Right renal cortex interstitium (tissue), 3 donors: ENCODE data around the gene CUTA. TPM values are rescaled to one million over a fixed set of nuclear protein-coding genes. Genes with fewer than 3 reads are reported as not detected.

Source experiments
- DNase-seq, 3 donors: peaks; one replicate each; pipeline ENCODE4 v3.0.0-alpha.2; 2013; ENCODE audit warnings: low read depth in 3 of 3, low spot score in 2 of 3
- polyA plus RNA-seq, 3 donors: library from polyadenylated mRNA; unstranded; fragments of 120-200 nt; gene quantifications; one replicate each; pipeline ENCODE4 v1.2.1, GENCODE V29; 2013; ENCODE audit not compliant: insufficient read length in 3 of 3

The CUTA gene
- polyA plus RNA-seq, 3 donors = 213 to 246 (median 227) TPM

DNA sequence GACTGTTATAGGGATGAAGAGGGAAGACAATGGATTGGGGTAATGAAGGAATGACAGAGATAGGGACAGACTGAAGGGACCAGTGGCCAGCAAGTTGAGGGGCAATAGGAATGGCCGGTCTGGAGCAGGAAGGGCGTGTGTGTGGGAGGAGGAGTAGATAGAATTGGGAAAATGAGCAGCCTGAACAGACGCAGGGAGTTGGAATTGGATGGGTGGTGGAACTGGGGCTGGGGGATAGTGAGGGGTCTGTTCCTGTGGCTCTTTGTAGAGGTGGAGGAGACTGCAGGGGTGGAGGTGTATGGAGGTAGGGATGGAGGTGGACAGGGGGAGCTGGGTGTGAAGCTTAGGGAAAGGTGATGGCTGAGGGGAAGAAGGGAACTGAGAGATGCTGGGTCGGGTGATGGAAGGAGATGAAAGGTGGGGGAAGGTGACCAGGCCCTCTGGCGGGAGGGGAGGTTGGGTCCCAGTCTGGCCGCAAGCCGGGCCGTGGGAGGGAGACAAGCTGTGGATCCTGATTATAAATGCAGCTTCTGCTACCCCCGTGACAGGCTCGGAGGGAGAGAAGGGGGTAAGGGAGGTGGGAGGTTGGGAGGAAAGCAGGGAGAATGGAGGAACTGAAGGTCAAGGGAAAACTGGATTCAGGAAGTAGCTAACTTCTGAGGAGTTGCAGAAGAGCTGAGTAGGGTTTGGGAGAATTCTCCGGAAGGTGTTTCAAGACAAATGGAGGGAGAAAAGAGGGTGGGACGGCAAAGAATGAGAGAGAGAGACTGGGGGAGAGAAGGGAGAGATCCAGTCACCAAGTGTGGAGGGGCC, 7.2 kb upstream of the CUTA start:
- no peak for DNase-seq

DNA sequence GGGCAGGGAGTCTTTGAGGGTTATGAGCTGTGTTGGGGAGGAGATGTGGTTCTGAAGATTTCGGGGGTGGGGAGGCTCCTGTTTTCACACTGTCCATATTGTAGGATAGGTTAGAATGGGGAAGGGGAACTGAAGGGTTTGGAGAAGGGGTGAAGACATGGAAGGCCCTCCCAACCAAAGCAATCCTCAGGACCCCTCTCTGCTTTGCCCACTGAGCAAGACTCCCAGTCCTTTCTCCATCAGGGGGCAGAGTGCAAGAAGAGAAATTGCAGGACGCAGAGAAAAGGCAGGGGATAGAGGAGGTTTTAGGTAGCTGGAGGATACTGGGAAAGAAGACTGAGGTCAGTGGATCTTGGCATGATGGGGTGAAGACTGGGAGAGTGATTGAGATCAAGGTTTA, 5.9 kb upstream of the CUTA start:
- DNase-seq = no peak

DNA sequence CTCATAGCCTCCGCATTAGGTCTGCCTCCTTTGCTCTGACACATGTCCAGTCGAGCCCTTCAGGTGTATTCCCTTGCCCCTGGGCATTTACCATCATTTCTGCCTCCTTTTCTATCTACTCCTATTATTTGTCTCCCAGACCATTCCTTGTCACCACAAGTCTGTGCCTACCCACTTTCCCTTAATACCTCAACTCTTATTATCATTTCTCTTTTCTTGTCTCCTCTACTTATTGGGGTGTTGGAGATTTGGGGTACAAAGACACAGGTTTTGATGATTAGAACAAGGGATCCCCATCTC, 3.4 kb upstream of the CUTA start:
- no peak for DNase-seq

DNA sequence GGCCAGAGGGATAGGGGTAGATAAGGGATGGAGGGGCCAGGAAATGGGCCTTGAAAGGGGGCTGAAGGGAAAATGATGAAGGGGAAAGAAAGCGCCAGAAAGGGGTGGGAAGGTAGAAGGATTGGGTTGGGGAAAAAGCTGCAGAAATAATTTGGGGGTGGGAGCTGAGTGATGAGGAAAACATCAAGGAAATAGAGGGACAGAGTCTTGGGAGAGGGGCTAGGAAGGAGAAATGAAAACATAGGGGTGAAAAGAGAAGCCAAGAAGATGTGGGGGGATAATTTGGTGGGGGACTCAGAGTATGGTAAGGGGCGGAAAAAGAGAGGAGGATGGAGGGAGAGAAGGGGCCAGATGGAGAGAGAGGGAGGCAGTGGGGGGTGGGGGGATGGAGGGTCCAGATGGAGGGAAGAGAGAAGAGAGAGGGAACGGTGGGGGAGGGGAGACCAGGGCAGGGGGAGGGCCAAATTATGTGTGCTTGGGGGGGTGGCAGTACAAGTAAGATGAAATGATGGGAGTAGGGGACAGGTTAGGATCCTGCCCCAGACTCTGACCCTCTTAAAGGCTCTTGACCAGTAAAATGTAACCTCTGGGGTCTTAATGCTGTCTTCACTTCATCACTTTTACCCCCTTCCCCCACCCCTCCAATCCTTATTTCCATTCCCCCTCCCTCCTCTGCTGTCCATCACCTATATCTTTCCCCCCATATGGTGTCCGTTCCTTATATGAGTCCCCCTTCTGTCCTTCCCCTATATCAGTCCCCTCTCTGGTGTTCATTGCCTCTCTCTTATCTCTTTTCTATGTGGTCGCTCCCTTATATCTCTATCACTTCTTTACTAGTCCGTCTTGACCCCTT, 2.8 kb upstream of the CUTA start:
- DNase-seq = no peak

DNA sequence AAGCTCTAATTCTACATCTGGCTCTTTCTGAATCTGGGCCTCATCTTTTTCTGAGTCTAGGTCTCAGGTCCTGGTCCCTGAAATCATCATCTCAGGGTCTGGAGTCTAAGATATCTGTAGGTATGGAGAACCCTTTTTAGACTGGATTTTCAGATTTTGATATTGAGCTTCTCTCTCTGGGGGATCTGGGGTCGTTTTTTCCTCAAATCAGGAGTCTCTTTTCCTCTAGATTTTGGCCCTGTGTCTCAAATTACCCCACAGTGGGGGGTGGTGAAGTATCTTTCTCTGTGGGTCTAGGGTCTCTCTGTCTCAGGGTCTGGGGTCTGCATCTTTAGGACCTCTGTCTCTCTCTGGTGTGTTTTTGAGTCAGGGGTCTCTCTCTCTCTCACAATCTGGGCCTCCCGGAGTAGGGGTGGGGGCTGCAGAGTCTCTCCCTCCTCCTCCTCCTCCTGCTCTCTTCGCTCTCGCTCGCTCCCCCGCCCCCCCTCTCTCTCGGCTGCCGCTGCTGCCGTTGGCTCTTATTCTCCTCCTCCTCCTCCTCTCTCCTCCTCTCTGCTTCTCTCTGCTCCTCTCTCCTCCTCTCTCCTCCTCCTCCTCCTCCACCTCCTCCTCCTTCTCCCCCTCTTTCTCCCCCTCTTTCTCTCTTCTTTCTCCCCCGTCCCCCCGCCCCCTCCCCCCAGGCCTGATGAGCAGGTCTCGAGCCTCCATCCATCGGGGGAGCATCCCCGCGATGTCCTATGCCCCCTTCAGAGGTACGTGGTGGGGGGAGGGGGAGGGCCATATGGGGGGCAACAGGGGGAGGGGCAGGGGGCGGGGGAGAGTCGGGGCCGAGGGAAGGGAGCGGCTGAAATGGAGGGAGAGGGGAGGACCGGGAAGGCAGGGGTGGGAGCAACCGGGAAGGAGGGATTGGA, 1.9 kb upstream of the CUTA start, which contains the start of gene SYNGAP1:
Gene SYNGAP1, plus strand, starts transcription at position 486 of the 911 bp plus-strand sequence. Its CDS starts 200 bp downstream, at position 686.
- no peak for DNase-seq

DNA sequence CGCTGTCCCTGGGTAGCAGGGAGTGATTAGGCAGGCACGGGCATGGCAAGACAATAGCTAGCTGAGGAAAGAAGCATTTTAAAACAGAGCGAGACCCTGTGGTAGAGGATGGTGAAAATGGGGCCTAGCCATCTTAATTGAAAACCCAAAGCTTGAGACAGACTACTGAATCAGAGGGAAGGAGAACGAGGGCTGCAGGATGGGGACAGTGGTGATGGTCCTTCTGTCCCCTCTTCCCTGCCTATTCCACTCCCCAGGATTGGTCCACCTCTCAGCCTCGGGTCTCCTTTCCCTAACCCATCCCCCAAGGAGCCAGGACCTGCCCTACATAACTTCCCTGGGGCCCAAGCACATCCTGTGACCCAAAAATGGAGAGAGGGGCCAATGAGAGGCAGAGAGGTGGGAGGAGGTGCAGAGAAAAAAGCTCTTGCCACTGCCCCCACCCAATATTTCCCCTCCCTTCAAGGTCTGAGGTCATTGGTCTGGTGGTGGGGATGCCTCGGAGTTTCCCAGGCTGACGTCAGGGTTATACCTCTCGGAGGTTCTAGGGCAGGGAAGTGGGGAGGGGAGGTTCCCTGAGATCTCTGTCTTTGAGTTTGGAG, 884 bp upstream of the CUTA start:
- DNase-seq = no peak

DNA sequence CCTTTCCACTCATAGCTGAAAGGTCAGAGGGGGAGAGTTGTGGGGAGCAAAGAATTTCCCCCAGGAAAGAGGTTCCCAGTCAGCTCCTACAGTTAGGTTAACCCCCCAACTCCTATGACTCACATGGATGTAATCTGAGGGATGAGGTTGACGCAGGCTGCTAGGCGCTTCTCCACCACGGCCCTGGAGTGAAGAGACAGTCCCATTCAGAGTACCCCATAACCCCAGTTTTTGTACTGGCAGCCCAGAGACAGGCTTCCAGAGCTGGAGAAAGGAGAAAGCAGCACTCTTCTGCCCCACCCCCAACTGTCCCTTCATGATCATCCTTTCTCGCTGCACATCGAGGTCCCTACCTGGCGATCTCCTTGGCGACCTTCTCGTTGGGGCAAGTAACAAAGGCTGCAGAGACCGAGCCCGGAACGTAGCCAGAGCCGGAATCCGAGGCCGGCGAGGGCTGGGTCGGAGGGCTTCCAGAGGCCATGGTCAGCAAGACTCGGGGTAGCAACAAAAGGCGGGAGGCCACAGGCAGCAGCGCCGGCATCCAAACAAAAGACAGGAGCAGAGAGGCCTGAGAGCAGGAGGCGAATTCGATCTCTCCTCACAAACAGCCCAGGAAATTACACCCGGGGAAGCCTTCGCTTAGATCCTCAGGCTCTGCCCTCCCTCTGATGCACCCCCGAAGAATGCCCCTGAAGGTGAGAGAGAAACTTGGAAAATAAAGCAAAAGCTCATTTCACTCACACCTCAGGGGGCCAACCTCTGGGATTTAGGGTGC, 592 bp downstream of the CUTA start:
- no peak for DNase-seq

DNA sequence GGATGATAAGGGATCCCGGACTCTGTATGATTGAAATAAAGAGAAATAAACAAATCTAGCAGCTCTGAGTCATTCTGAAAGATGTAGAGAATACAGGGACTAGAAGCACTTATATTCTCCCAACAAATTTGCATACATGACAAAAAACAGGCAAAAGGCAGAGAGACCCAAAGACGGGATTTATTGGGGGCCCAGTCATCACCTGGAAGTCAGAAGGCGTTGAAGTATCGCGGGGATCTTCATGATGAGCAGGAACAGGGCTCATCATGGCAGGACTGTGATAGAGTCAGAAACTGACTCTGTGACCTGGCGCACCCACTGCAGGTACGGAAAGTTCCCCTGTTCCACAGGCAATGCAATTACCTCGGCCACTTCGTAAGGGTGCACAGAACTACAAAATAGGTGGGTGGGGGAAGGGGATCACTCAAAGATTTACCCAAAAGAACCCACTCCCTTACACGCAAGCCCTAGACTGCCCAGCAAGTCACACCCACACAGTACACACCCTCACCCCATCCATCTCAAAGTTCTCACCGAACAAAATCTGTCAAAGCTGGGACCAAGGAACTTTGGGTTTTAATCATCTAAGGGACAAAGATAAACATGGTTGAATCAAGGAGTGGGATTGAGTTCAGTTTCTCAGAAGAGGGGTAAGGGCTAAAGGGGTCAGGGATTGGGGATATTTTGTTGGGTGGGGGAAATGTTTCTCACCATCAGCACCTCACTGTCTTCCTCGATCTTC, 1.4 kb downstream of the CUTA start:
- no peak for DNase-seq

DNA sequence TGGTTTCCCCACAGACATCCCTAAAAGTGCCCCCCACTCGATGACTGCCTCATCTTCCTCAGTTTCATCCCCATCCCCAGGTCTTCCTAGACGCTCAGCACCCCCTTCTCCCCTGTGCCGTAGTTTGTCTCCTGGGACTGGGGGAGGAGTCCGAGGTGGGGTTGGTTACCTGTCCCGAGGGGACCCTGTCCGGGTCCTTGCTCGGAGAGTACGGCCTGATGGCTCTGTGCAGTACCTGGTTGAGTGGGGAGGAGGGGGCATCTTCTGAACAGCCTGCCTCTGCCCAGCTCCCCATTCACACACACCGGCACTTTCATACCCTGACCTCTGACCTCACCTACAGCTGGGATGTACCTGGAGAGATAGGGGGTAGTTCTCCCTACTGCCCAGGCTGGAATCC, 2.1 kb downstream of the CUTA start:
- no peak for DNase-seq

DNA sequence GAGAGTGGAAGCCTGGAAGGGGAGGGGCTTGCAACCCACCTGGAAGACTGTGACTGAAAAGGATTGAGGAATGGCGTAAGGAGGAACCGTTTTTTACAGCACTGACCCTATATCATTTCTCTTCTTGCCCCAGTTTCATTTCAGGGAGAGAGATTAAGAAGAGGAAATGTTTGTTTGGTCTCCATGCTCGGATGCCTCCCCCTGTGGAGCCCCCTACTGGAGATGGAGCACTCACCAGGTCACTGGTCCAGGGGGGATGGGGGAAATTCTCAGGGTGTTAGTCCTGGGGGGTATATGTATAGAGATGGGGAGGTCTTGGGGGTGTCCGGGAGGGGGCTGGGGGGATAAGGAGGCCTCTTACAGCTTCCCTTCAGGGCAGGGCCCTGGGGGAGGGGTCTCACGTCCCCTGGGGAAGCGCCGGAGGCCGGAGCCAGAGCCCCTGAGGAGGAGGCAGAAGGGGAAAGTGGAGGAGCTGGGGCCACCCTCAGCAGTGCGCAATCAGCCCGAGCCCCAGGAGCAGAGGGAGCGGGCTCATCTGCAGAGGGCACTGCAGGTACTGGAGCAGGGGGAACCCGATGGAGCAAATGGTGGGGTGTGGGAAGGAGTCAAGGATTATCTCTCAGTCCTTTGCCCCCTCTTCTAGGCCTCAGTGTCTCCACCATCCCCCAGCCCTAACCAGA, 3.2 kb downstream of the CUTA start:
- DNase-seq = no peak

DNA sequence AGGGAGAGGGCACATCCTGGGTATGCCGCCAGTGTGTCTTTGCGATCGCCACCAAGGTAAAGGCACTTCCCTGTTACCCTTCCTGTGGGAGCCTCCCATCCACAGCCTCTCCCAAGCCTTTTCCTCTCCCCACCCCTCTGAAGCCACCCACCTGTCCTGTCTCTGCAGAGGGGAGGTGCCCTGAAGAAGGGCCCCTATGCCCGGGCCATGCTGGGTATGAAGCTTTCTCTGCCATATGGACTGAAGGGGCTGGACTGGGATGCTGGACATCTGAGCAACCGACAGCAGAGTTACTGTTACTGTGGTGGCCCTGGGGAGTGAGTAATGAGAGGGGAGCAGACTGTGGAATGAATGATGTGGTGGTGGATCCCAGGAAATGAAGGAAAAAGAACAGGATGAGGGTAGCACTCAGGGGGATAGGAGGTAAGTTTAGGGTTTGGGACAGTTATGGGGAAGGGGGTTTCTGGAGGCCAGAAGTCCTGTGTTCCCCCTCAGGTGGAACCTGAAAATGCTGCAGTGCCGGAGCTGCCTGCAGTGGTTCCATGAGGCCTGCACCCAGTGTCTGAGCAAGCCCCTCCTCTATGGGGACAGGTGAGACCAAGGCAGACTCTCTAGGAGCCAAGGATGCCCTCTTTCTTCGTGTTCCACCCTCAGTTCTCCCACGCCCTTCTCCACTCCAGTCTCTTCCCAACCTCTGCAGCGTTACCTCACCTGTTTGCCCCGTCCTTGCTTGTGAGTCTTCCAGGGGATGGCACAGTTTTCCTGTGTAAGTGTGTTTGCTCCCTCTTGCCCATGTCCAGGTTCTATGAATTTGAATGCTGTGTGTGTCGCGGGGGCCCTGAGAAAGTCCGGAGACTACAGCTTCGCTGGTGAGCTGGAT, 4.4 kb downstream of the CUTA start:
- no peak for DNase-seq

DNA sequence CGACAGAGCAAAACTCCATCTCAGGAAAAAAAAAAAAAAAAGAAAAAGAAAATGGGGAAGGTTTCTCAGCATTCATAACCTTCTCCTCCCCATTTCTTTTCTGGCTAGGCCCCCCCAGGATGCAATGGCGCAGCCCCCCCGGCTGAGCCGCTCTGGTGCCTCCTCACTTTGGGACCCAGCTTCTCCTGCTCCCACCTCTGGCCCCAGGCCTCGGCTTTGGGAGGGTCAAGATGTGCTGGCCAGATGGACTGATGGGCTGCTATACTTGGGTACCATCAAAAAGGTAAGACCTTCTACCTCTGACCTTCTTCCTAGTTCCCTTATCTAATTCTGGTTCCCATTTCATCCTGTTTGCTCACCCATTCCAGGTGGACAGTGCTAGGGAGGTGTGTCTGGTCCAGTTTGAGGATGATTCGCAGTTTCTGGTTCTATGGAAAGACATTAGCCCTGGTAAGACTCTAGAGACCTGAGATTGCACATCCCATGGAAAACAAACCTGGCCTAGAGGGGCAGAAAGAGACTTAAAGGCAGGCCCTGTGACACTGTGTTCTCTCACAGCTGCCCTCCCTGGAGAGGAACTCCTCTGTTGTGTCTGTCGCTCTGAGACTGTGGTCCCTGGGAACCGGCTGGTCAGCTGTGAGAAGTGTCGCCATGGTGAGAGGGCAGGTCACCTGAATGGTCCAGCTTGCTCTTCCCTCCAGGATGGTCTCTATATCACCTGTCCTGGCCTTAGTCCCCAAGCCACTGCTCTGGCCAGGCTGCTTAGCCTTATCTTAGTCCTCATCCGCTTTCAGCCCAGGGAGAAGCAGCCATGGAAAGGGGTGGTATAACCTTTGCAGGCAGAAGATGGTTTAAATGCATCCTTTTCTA, 5.5 kb downstream of the CUTA start:
- no peak for DNase-seq

DNA sequence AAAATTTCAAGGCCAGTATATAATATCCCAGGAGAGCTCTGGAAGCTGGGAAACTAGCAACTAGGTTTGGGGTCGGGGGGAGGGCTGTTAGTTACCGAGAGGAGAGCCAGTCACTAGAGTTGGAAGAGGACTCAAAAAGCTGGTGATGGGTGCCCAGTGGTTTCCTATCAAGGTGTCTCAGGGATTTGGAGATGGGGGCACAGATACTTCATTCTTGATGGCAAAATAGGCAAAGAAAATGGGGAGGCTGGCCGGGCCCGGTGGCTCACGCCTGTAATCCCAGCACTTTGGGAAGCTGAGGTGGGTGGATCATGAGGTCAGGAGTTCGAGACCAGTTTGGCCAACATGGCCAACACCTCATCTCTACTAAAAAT, 6.3 kb downstream of the CUTA start:
- DNase-seq = no peak

DNA sequence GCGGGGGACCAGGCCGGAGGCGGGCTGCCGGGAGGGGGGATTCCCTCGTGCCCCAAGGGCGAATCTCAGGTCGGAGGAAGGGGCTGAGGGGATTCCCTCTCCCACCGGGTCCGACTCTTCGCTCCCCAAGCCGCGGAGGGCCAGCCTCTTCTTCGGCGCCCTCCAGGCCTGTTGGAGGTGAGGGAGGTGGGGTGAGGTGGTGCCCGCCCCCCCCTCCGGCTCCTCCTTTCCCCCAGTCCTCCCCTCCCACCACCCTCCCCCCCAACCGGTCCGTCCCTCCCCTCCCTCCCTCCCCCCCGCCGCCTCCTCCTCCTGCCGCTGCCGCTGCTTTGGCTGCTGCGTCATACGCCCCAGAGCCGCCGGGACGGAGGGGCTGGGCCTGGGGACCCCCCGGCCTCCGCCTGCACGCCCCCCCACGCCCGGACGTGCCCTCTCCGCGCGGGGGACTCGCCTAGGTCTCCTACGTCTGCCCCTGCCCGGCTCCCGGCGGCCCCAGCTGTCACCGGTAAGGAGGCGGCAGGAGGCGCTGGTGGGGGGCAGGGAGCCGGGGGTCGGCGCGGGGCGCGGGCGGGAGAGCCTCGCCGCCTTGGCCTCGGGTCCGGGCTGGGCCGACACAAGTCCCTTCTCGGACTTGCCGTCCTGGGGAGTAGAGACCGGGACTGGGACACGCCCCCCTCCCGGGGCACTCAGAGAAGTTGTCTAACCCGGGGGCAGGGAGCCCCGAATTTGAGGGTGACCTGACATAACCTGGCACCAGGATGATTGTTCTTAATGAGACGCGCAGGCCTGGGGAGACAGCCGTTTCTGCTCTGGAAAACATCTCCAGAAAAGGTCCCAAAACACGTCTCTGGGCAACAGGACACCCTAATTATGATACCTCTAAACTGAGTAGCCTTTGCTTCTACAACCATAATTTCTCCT, 6.9 kb downstream of the CUTA start, which contains the start of gene PHF1:
Gene PHF1, plus strand, starts transcription at position 304 of the 921 bp plus-strand sequence. CDS start 1,250 bp downstream, outside the sequence.
- DNase-seq = no peak

DNA sequence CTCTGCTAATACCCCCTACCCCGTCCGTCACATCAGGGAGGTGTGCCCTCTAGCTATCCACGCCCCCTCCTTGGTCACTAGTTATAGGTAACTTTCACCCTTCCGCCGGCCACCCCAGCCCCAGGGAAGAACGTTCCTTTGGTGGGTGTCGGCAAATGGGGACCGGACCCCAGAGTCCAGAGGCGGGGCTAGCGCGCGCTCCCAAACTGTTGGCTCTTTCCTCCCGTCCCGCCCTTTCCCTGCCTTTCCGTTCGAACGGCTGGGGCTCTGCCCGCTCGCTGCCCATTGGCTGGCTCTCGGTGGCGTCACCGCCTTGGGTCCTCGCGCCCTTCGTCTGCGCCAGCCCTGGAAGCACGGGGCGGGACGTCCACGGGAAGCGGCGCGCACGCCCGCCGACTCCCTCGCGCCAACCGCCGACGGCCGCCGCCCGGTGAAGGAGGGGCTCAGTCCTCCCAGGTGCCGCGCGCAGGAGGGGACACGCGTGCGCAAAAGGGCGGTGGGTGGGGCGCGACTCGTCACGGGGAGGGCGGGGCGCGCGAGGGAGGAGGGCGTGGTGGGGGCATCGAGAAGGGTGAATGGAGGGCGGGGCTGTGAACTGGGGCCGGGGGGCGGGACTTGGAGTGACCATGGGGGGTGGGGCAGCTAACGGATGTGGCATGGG, 7.7 kb downstream of the CUTA start:
- DNase-seq = peak; percentile 89 to 93 (median 91)
